Brain pericyte (primary cell): ENCODE results near the gene PARD3B.

ENCODE experiments used
- DNase-seq: peaks from one replicate; pipeline ENCODE4 v3.0.0-alpha.2; 2012; ENCODE audit warnings: low read depth, low spot score

Gene PARD3B

GRCh38 chr2:204544961-204545860 lies at the start of gene PARD3B:
Gene PARD3B (plus strand): TSS chr2:204545475. CDS start chr2:204546000, 525 bp downstream.
- no peak for DNase-seq

- no peak for DNase-seq
Measured at GRCh38 chr2:204496779-204497178, 48.5 kb upstream of the PARD3B start.

GRCh38 chr2:204497855-204498254 lies 47.4 kb upstream of the PARD3B start:
- DNase-seq, result no peak

GRCh38 chr2:204498291-204498690 lies 47.0 kb upstream of the PARD3B start:
- no peak for DNase-seq

GRCh38 chr2:204503869-204504268 lies 41.4 kb upstream of the PARD3B start:
- no peak for DNase-seq

GRCh38 chr2:204504594-204504993 lies 40.7 kb upstream of the PARD3B start:
- DNase-seq, result no peak

- DNase-seq, result no peak
Measured at GRCh38 chr2:204505488-204505887, 39.8 kb upstream of the PARD3B start.

- DNase-seq, result no peak
Measured at GRCh38 chr2:204505946-204506345, 39.3 kb upstream of the PARD3B start.

- DNase-seq, result no peak
Measured at GRCh38 chr2:204507636-204508035, 37.6 kb upstream of the PARD3B start.

GRCh38 chr2:204510709-204511420 lies 34.4 kb upstream of the PARD3B start:
- no peak for DNase-seq

- no peak for DNase-seq
Measured at GRCh38 chr2:204514439-204514838, 30.8 kb upstream of the PARD3B start.

GRCh38 chr2:204515416-204515815 lies 29.9 kb upstream of the PARD3B start:
- no peak for DNase-seq

- no peak for DNase-seq
Measured at GRCh38 chr2:204517154-204517553, 28.1 kb upstream of the PARD3B start.

GRCh38 chr2:204529795-204530463 lies 15.3 kb upstream of the PARD3B start:
- DNase-seq, result no peak

GRCh38 chr2:204530464-204530805 lies 14.8 kb upstream of the PARD3B start:
- no peak for DNase-seq

GRCh38 chr2:204533629-204534370 lies 11.5 kb upstream of the PARD3B start:
- DNase-seq, result no peak

GRCh38 chr2:204535356-204535755 lies 9.9 kb upstream of the PARD3B start:
- DNase-seq, result no peak

- DNase-seq, result no peak
Measured at GRCh38 chr2:204535764-204536163, 9.5 kb upstream of the PARD3B start.

- no peak for DNase-seq
Measured at GRCh38 chr2:204538182-204539018, 6.9 kb upstream of the PARD3B start.

- DNase-seq, result no peak
Measured at GRCh38 chr2:204539019-204539385, 6.3 kb upstream of the PARD3B start.

- no peak for DNase-seq
Measured at GRCh38 chr2:204541637-204542036, 3.6 kb upstream of the PARD3B start.
